ENCODE results near the gene ELF4. TPM values are rescaled to one million over a fixed set of nuclear protein-coding genes. Genes with fewer than 3 reads are reported as not detected.

ELF4 gene
- total RNA-seq, 1 donor from 2014 or later = 31.2 TPM

GRCh38 chrX:130066975-130067615 lies 43.2 kb downstream of the ELF4 start:
- H3K4me1 ChIP-seq (ENCODE audit: insufficient read depth, low read length) = no peaks in the 10 kb centered on the region
- DNase-seq (ENCODE audit: low read depth) (no peak), FAIRE-seq (no peak)
- Mint-ChIP-seq H3K27me3 (ENCODE audit: low read depth, unreplicated experiment) (no peaks in the 10 kb centered on the region), H3K4me3 (ENCODE audit: unreplicated experiment) (no peak overlapping the region), H3K9me3 (ENCODE audit: unreplicated experiment) (no peaks in the 10 kb centered on the region), H3K27ac (ENCODE audit: unreplicated experiment) (no peak overlapping the region), H3K4me1 (ENCODE audit: low read depth, unreplicated experiment) (no peaks in the 10 kb centered on the region), H3K36me3 (ENCODE audit: low read depth, unreplicated experiment) (peaks cover 15% of the 10 kb centered on the region)
- H4K20me1 ChIP-seq (ENCODE audit: insufficient read depth, low read length) = no peaks in the 10 kb centered on the region
- no peak overlapping the region for H2AFZ ChIP-seq (ENCODE audit: low read depth, low read length)
- no peaks in the 10 kb centered on the region for H3K27me3 ChIP-seq (ENCODE audit: insufficient read depth, low read length)
- TF ChIP-seq CTCF (IDR thresholded peaks at IDR 0.05; ENCODE audit: insufficient read depth, low read depth, low read length) (no peak), EZH2 (IDR thresholded peaks at IDR 0.05; ENCODE audit: insufficient read depth, low read length) (no peak)
- H3K27ac ChIP-seq (ENCODE audit: low read depth, low read length) = no peak overlapping the region
- H3K9me3 ChIP-seq (ENCODE audit: insufficient read depth, low read depth, low read length) = no peaks in the 10 kb centered on the region
- H3K9ac ChIP-seq (ENCODE audit: low read length) = no peak overlapping the region
- H3K36me3 ChIP-seq (ENCODE audit: insufficient read depth, low read length) = peaks cover 4% of the 10 kb centered on the region
- no peak overlapping the region for H3K4me2 ChIP-seq (ENCODE audit: low read length)
- no peaks in the 10 kb centered on the region for H3K79me2 ChIP-seq (ENCODE audit: insufficient read depth, low read length)
- H3K4me3 ChIP-seq (ENCODE audit: insufficient read depth, low read depth, low read length) = no peak overlapping the region

- H3K9me3 ChIP-seq (ENCODE audit: insufficient read depth, low read depth, low read length) = no peaks in the 10 kb centered on the region
- H3K79me2 ChIP-seq (ENCODE audit: insufficient read depth, low read length) = no peaks in the 10 kb centered on the region
- FAIRE-seq = no peak
- no peak overlapping the region for H3K27ac Mint-ChIP-seq (ENCODE audit: unreplicated experiment)
- H4K20me1 ChIP-seq (ENCODE audit: insufficient read depth, low read length) = no peaks in the 10 kb centered on the region
- H3K4me3 Mint-ChIP-seq (ENCODE audit: unreplicated experiment) = peak overlapping the region; percentile 76
- no peaks in the 10 kb centered on the region for H3K9me3 Mint-ChIP-seq (ENCODE audit: unreplicated experiment)
- DNase-seq (ENCODE audit: low read depth) = peak; percentile 11
- H3K4me3 ChIP-seq (ENCODE audit: insufficient read depth, low read depth, low read length) = peak overlapping the region; percentile 42
- TF ChIP-seq EZH2 (IDR thresholded peaks at IDR 0.05; ENCODE audit: insufficient read depth, low read length) (no peak), CTCF (IDR thresholded peaks at IDR 0.05; ENCODE audit: insufficient read depth, low read depth, low read length) (peak; percentile 28)
- no peaks in the 10 kb centered on the region for H3K27me3 Mint-ChIP-seq (ENCODE audit: low read depth, unreplicated experiment)
- H3K36me3 Mint-ChIP-seq (ENCODE audit: low read depth, unreplicated experiment) = peaks cover 9% of the 10 kb centered on the region
- H3K4me1 ChIP-seq (ENCODE audit: insufficient read depth, low read length) = no peaks in the 10 kb centered on the region
- H3K27ac ChIP-seq (ENCODE audit: low read depth, low read length) = no peak overlapping the region
- peak overlapping the region; percentile 83 for H3K4me2 ChIP-seq (ENCODE audit: low read length)
- no peaks in the 10 kb centered on the region for H3K36me3 ChIP-seq (ENCODE audit: insufficient read depth, low read length)
- peaks cover 5% of the 10 kb centered on the region for H3K4me1 Mint-ChIP-seq (ENCODE audit: low read depth, unreplicated experiment)
- no peaks in the 10 kb centered on the region for H3K27me3 ChIP-seq (ENCODE audit: insufficient read depth, low read length)
- peak overlapping the region; percentile 60 for H3K9ac ChIP-seq (ENCODE audit: low read length)
- peak overlapping the region; percentile 66 for H2AFZ ChIP-seq (ENCODE audit: low read depth, low read length)
Observed at GRCh38 chrX:130060122-130061069, 49.9 kb downstream of the ELF4 start.
